ENCODE results near the gene KIAA1671. TPM values are rescaled to one million over a fixed set of nuclear protein-coding genes. Genes with fewer than 3 reads are reported as not detected.
A peak's percentile ranks its signal among the peaks of the same experiment; 100 is the strongest.

Gene KIAA1671
- total and polyA plus RNA-seq, 4 experiments from 2014 or later, result 0.04 to 10.2 (median 5.2) TPM

DNA sequence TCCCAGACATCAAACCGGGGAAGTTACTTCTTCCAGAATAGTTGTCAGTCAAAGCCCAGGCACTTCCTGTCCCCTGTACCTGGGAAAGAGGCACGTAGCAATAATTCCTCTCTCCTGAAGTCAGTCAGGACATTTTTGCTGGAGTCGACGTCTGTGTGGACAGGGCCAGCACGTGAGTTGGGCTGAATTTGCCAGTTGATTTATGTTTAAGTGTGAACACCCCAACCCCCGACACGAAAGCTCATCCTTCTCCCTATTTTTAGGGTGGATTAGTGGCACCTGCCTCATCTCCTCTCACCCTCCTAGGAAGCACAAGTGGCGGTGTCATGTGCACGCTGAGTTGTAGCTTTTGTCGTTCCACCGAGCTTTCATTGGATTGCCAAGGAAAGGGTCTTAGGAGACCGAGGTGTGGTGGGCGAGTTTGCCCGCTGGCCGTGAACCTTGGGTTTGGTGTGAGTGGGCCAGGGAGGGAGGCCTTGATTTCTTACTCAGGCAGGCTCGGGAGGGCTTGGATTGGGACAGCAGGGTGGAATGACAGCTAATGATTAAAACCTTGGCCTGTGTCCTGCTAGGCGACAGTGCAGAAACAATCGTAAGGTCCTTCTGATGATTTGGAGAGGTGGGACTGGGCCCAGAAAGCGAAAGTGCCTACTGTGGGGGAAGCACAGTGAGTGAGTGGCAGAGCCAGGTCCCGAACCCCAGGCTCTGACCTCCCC lies 160.2 kb downstream of the KIAA1671 start:
- Mint-ChIP-seq H3K36me3 (no peaks in the 10 kb centered on the region), H3K4me3 (peak overlapping the region in 2 of 8 donors; percentile 20 to 26), H3K4me1 (peaks cover 6 to 20% (median 13%) of the 10 kb centered on the region in 4 donors), H3K9me3 (peaks cover 0 to 4% (median 0%) of the 10 kb centered on the region in 8 donors), H3K27ac (peak overlapping the region in 2 of 7 donors; percentile 29 to 53), H3K27me3 (no peaks in the 10 kb centered on the region)
- ChIA-PET POLR2A (ENCODE audit: partially characterized antibody) (interaction anchor here (1.2 to 3.7 kb wide), 2 partner anchors 33 to 44 kb away, joined by 3 to 24 read pairs; no protein-coding TSS in a partner anchor), CTCF (ENCODE audit: partially characterized antibody) (interaction anchor here (0.8 to 3.4 kb wide), 6 partner anchors 26 to 89 kb away, joined by 3 to 27 read pairs (median 6); no protein-coding TSS in a partner anchor)
- Histone ChIP-seq H3K9me3 (ENCODE audit: control insufficient read depth in 1 of 2, low read length in 2 of 2) (no peaks in the 10 kb centered on the region), H3K4me1 (ENCODE audit: insufficient read depth, low read length) (peaks cover 7% of the 10 kb centered on the region), H3K27ac (ENCODE audit: low read depth, low read length) (no peak overlapping the region), H3K27me3 (ENCODE audit: insufficient read depth, low read length) (no peaks in the 10 kb centered on the region), H3K36me3 (ENCODE audit: insufficient read depth, low read length) (no peaks in the 10 kb centered on the region), H3K4me3 (ENCODE audit: low read length in 2 of 2) (no peak overlapping the region)
- no peak for DNase-seq
- intact Hi-C loops (cut with micrococcal nuclease), result no loop called here

GRCh38 chr22:25113316-25113721 lies 160.8 kb downstream of the KIAA1671 start:
- Mint-ChIP-seq H3K27me3 (no peaks in the 10 kb centered on the region), H3K4me3 (no peak overlapping the region), H3K4me1 (peaks cover 6 to 20% (median 13%) of the 10 kb centered on the region in 4 donors), H3K27ac (no peak overlapping the region), H3K36me3 (no peaks in the 10 kb centered on the region), H3K9me3 (peaks cover 0 to 4% (median 0%) of the 10 kb centered on the region in 8 donors)
- intact Hi-C loops (cut with micrococcal nuclease), result no loop called here
- H3K4me3 ChIP-seq (ENCODE audit: low read length in 2 of 2), result no peak overlapping the region
- no peaks in the 10 kb centered on the region for H3K9me3 ChIP-seq (ENCODE audit: control insufficient read depth in 1 of 2, low read length in 2 of 2)
- DNase-seq, result no peak
- ChIA-PET CTCF (ENCODE audit: partially characterized antibody) (interaction anchor here (1.4 kb wide), 1 partner anchor 33 kb away, joined by 3 read pairs; no protein-coding TSS in a partner anchor), POLR2A (ENCODE audit: partially characterized antibody) (interaction anchor here (1.2 to 3.7 kb wide), 2 partner anchors 33 to 44 kb away, joined by 3 to 24 read pairs; no protein-coding TSS in a partner anchor)
- no peak overlapping the region for H3K27ac ChIP-seq (ENCODE audit: low read depth, low read length)
- H3K36me3 ChIP-seq (ENCODE audit: insufficient read depth, low read length), result no peaks in the 10 kb centered on the region
- H3K27me3 ChIP-seq (ENCODE audit: insufficient read depth, low read length), result no peaks in the 10 kb centered on the region
- H3K4me1 ChIP-seq (ENCODE audit: insufficient read depth, low read length), result peaks cover 7% of the 10 kb centered on the region

DNA sequence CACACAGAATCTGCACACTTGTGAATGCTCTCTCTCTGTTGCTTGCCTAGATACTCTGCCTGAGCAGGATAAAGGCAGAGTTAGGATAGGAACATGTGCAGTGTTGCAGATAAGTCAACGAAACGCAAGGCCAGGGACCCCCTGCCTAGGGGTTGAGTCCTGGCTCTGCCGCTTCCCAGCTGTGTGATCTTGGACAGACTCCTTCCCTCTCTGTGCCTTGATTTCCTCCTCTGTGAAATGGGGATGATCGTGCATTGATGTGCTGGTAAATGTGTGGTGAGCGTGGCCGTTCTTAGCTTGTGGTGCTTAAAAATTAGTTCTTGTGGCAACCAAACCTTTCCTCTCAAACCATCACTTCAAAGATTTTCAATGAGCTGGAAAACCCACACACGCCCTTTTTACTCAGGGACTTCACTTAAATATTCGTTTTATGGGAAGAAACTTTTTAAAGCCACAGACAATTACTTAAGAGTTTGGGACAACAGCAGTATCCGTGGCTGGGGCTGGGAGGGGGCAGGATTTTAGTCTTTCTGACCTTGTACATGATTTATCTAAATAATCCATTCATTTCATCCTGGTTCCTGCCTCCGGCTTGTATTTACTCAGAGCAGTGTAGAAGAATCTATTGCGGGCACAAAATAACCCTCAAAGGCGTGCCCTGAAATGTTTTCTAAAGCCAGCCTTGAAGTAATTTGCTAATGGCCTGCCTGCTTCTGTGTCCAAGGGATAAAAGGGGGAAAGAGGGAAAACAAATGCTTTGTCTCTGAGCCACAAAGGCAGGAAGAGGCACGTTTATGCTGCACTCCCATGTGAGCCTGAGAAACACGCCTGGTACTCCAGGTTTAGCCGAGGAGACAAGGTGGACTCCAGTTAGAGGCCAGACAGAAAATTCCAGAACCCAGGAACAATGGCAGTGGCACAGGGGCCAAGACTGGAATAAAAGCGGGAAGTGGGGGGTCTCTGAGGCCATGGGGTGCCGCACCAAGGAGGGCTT lies 162.2 kb downstream of the KIAA1671 start:
- intact Hi-C loops (cut with micrococcal nuclease), result no loop called here
- no peak overlapping the region for H3K4me3 ChIP-seq (ENCODE audit: low read length in 2 of 2)
- no peak overlapping the region for H3K4me3 Mint-ChIP-seq
- H3K9me3 Mint-ChIP-seq, result peaks cover 0 to 1% (median 0%) of the 10 kb centered on the region in 8 donors
- no peak overlapping the region for H3K27ac ChIP-seq (ENCODE audit: low read depth, low read length)
- no peaks in the 10 kb centered on the region for H3K36me3 ChIP-seq (ENCODE audit: insufficient read depth, low read length)
- DNase-seq, result no peak
- H3K27ac Mint-ChIP-seq, result peak overlapping the region in 1 of 7 donors; percentile 14
- POLR2A ChIA-PET (ENCODE audit: partially characterized antibody), result no interaction called here
- peaks cover 6 to 19% (median 12%) of the 10 kb centered on the region in 4 donors for H3K4me1 Mint-ChIP-seq
- H3K27me3 ChIP-seq (ENCODE audit: insufficient read depth, low read length), result no peaks in the 10 kb centered on the region
- H3K9me3 ChIP-seq (ENCODE audit: control insufficient read depth in 1 of 2, low read length in 2 of 2), result no peaks in the 10 kb centered on the region
- H3K36me3 Mint-ChIP-seq, result peaks cover 0 to 4% of the 10 kb centered on the region in 2 donors
- H3K27me3 Mint-ChIP-seq, result no peaks in the 10 kb centered on the region
- H3K4me1 ChIP-seq (ENCODE audit: insufficient read depth, low read length), result peaks cover 7% of the 10 kb centered on the region
- CTCF ChIA-PET (ENCODE audit: partially characterized antibody), result interaction anchor here (1.4 to 1.5 kb wide), 2 partner anchors 9 to 34 kb away, joined by 3 read pairs; no protein-coding TSS in a partner anchor

DNA sequence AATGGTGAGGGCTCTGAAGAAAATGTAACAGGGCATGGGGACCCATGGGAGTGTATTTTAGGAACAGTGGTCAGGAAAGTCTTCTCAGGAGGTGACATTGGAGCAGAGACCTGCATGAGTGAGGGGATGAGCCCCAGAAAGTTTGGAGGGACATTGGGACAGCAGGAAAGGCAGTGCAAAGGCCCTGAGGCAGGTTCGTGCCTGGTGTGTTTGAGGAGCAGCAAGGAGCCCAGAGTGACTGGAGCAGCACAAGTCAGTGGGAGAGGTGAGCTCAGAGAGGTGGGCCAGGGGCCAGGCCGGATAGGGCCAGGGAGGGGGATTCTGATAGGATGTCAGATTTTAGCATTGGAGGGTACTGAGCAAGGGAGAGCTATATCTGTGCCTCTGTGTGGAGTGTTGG lies 167.1 kb downstream of the KIAA1671 start:
- ChIA-PET CTCF (ENCODE audit: partially characterized antibody) (no interaction called here), POLR2A (ENCODE audit: partially characterized antibody) (no interaction called here)
- Histone ChIP-seq H3K27ac (ENCODE audit: low read depth, low read length) (no peak overlapping the region), H3K4me3 (ENCODE audit: low read length in 2 of 2) (no peak overlapping the region), H3K27me3 (ENCODE audit: insufficient read depth, low read length) (no peaks in the 10 kb centered on the region), H3K4me1 (ENCODE audit: insufficient read depth, low read length) (no peaks in the 10 kb centered on the region), H3K36me3 (ENCODE audit: insufficient read depth, low read length) (no peaks in the 10 kb centered on the region), H3K9me3 (ENCODE audit: control insufficient read depth in 1 of 2, low read length in 2 of 2) (no peaks in the 10 kb centered on the region)
- DNase-seq, result no peak
- Mint-ChIP-seq H3K4me3 (no peak overlapping the region), H3K27me3 (no peaks in the 10 kb centered on the region), H3K9me3 (peaks cover 0 to 1% (median 0%) of the 10 kb centered on the region in 8 donors), H3K36me3 (peaks cover 0 to 4% of the 10 kb centered on the region in 2 donors), H3K4me1 (no peaks in the 10 kb centered on the region), H3K27ac (peak overlapping the region in 4 of 7 donors; percentile 1 to 79 (median 29))
- intact Hi-C loops (cut with micrococcal nuclease), result no loop called here

GRCh38 chr22:25120093-25120561 lies 167.6 kb downstream of the KIAA1671 start:
- H3K36me3 Mint-ChIP-seq, result peaks cover 0 to 4% of the 10 kb centered on the region in 2 donors
- no peak overlapping the region for H3K4me3 Mint-ChIP-seq
- H3K9me3 Mint-ChIP-seq, result peaks cover 0 to 1% (median 0%) of the 10 kb centered on the region in 8 donors
- no peaks in the 10 kb centered on the region for H3K4me1 ChIP-seq (ENCODE audit: insufficient read depth, low read length)
- H3K27me3 ChIP-seq (ENCODE audit: insufficient read depth, low read length), result no peaks in the 10 kb centered on the region
- CTCF ChIA-PET (ENCODE audit: partially characterized antibody), result no interaction called here
- H3K36me3 ChIP-seq (ENCODE audit: insufficient read depth, low read length), result no peaks in the 10 kb centered on the region
- peak overlapping the region in 1 of 7 donors; percentile 24 for H3K27ac Mint-ChIP-seq
- DNase-seq, result no peak
- H3K4me1 Mint-ChIP-seq, result no peaks in the 10 kb centered on the region
- intact Hi-C loops (cut with micrococcal nuclease), result no loop called here
- POLR2A ChIA-PET (ENCODE audit: partially characterized antibody), result no interaction called here
- H3K27me3 Mint-ChIP-seq, result no peaks in the 10 kb centered on the region
- no peak overlapping the region for H3K4me3 ChIP-seq (ENCODE audit: low read length in 2 of 2)
- H3K9me3 ChIP-seq (ENCODE audit: control insufficient read depth in 1 of 2, low read length in 2 of 2), result no peaks in the 10 kb centered on the region
- no peak overlapping the region for H3K27ac ChIP-seq (ENCODE audit: low read depth, low read length)

- intact Hi-C loops (cut with micrococcal nuclease), result no loop called here
- H3K4me3 Mint-ChIP-seq, result no peak overlapping the region
- ChIA-PET CTCF (ENCODE audit: partially characterized antibody) (no interaction called here), POLR2A (ENCODE audit: partially characterized antibody) (no interaction called here)
- Histone ChIP-seq H3K27me3 (ENCODE audit: insufficient read depth, low read length) (no peaks in the 10 kb centered on the region), H3K36me3 (ENCODE audit: insufficient read depth, low read length) (no peaks in the 10 kb centered on the region), H3K9me3 (ENCODE audit: control insufficient read depth in 1 of 2, low read length in 2 of 2) (no peaks in the 10 kb centered on the region), H3K27ac (ENCODE audit: low read depth, low read length) (no peak overlapping the region), H3K4me3 (ENCODE audit: low read length in 2 of 2) (no peak overlapping the region), H3K4me1 (ENCODE audit: insufficient read depth, low read length) (no peaks in the 10 kb centered on the region)
- H3K4me1 Mint-ChIP-seq, result no peaks in the 10 kb centered on the region
- H3K27me3 Mint-ChIP-seq, result no peaks in the 10 kb centered on the region
- no peak overlapping the region for H3K27ac Mint-ChIP-seq
- no peak for DNase-seq
- H3K9me3 Mint-ChIP-seq, result peaks cover 0 to 1% (median 0%) of the 10 kb centered on the region in 8 donors
- peaks cover 0 to 4% of the 10 kb centered on the region in 2 donors for H3K36me3 Mint-ChIP-seq
Measured at GRCh38 chr22:25120761-25121212, 168.3 kb downstream of the KIAA1671 start.

Measured in CD4-positive, alpha-beta memory T cell (primary cell).